Measurements from ENCODE around the gene ZPR1. TPM values are rescaled to one million over a fixed set of nuclear protein-coding genes. Genes with fewer than 3 reads are reported as not detected.

The ZPR1 gene
- total RNA-seq, 1 experiment from 2014 or later, result 139 TPM

- BruUV-seq (replicated peaks), result no TSS peak
- Histone ChIP-seq H3K27me3 (ENCODE audit: control insufficient read depth, insufficient read depth, low read length) (no peaks in the 10 kb centered on the region), H3K9me3 (ENCODE audit: control insufficient read depth, insufficient read depth, low read depth, low read length) (no peaks in the 10 kb centered on the region), H3K27ac (ENCODE audit: low read length) (no peak overlapping the region), H3K4me1 (ENCODE audit: control insufficient read depth, insufficient read depth, low read length) (peaks cover 10% of the 10 kb centered on the region), H3K36me3 (ENCODE audit: control insufficient read depth, insufficient read depth, low read length) (peaks cover 33% of the 10 kb centered on the region), H3K4me3 (ENCODE audit: low read depth in 2 of 2, low read length in 2 of 2) (no peak overlapping the region)
- intact Hi-C loops (cut with micrococcal nuclease; ENCODE audit: unreplicated experiment) (no loop called here), in situ Hi-C loops (cut with HindIII; ENCODE audit: low pct_unique_long_range_greater_than_20kb, low sequenced_read_pairs) (no loop called here)
- DNase-seq (ENCODE audit: low read depth, low spot score), result no peak
- ChIA-PET POLR2A (no interaction called here), CTCF (interaction anchor here (0.6 kb wide), 1 partner anchor 363 kb away, joined by 3 read pairs; no protein-coding TSS in a partner anchor)
- ATAC-seq, result no peak
- no peak for TF ChIP-seq POLR2AphosphoS5 (IDR thresholded peaks at IDR 0.05; ENCODE audit: low read depth, low read length)
- TF ChIP-seq REST (IDR thresholded peaks at IDR 0.05; ENCODE audit: insufficient read depth in 1 of 2, low read depth in 2 of 2, low read length in 1 of 2), result no peak
- TF ChIP-seq SIN3A (IDR thresholded peaks at IDR 0.05; ENCODE audit: borderline replicate concordance, insufficient read depth, low read depth, low read length), result no peak
- TF ChIP-seq CTCF (IDR thresholded peaks at IDR 0.05), result no peak
- TF ChIP-seq TCF7L2 (IDR thresholded peaks at IDR 0.05; ENCODE audit: low read depth, low read length), result no peak
These were observed 10.8 kb downstream of the ZPR1 start for GRCh38 chr11:116777056-116777455.

- Histone ChIP-seq H3K27ac (ENCODE audit: low read length) (no peak overlapping the region), H3K36me3 (ENCODE audit: control insufficient read depth, insufficient read depth, low read length) (peaks cover 32% of the 10 kb centered on the region), H3K4me3 (ENCODE audit: low read depth in 2 of 2, low read length in 2 of 2) (no peak overlapping the region), H3K27me3 (ENCODE audit: control insufficient read depth, insufficient read depth, low read length) (no peaks in the 10 kb centered on the region), H3K9me3 (ENCODE audit: control insufficient read depth, insufficient read depth, low read depth, low read length) (no peaks in the 10 kb centered on the region), H3K4me1 (ENCODE audit: control insufficient read depth, insufficient read depth, low read length) (peaks cover 15% of the 10 kb centered on the region)
- ATAC-seq (no peak), DNase-seq (ENCODE audit: low read depth, low spot score) (no peak)
- in situ Hi-C loops (cut with HindIII; ENCODE audit: low pct_unique_long_range_greater_than_20kb, low sequenced_read_pairs) (no loop called here), intact Hi-C loops (cut with micrococcal nuclease; ENCODE audit: unreplicated experiment) (no loop called here)
- CTCF ChIA-PET, result no interaction called here
- TF ChIP-seq SIN3A (IDR thresholded peaks at IDR 0.05; ENCODE audit: borderline replicate concordance, insufficient read depth, low read depth, low read length) (no peak), CTCF (IDR thresholded peaks at IDR 0.05) (no peak), REST (IDR thresholded peaks at IDR 0.05; ENCODE audit: insufficient read depth in 1 of 2, low read depth in 2 of 2, low read length in 1 of 2) (no peak), POLR2AphosphoS5 (IDR thresholded peaks at IDR 0.05; ENCODE audit: low read depth, low read length) (no peak), TCF7L2 (IDR thresholded peaks at IDR 0.05; ENCODE audit: low read depth, low read length) (no peak)
- BruUV-seq (replicated peaks), result no TSS peak
- POLR2A ChIA-PET, result no interaction called here
These were observed 11.3 kb downstream of the ZPR1 start for GRCh38 chr11:116776522-116776984.

Data from Panc1 (cell line).